Stimulated activated CD4-positive, alpha-beta T cell treated with anti-CD3 and anti-CD28 coated beads, Interleukin-4, amount 100 ng/mL, for 48 hours (primary cell): ENCODE results near the gene CARD9.
"Not testable (repeated sequence)": the region's sequence is repeated elsewhere in the genome, so short reads cannot be mapped to it uniquely, and the experiment has no call there.

Source experiments
- DNase-seq, 2 donors: peaks; one replicate each; pipeline ENCODE4 v3.0.0-alpha.2; 2020; ENCODE audit warnings: low read depth in 2 of 2

CARD9 gene, protein sequence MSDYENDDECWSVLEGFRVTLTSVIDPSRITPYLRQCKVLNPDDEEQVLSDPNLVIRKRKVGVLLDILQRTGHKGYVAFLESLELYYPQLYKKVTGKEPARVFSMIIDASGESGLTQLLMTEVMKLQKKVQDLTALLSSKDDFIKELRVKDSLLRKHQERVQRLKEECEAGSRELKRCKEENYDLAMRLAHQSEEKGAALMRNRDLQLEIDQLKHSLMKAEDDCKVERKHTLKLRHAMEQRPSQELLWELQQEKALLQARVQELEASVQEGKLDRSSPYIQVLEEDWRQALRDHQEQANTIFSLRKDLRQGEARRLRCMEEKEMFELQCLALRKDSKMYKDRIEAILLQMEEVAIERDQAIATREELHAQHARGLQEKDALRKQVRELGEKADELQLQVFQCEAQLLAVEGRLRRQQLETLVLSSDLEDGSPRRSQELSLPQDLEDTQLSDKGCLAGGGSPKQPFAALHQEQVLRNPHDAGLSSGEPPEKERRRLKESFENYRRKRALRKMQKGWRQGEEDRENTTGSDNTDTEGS

DNA sequence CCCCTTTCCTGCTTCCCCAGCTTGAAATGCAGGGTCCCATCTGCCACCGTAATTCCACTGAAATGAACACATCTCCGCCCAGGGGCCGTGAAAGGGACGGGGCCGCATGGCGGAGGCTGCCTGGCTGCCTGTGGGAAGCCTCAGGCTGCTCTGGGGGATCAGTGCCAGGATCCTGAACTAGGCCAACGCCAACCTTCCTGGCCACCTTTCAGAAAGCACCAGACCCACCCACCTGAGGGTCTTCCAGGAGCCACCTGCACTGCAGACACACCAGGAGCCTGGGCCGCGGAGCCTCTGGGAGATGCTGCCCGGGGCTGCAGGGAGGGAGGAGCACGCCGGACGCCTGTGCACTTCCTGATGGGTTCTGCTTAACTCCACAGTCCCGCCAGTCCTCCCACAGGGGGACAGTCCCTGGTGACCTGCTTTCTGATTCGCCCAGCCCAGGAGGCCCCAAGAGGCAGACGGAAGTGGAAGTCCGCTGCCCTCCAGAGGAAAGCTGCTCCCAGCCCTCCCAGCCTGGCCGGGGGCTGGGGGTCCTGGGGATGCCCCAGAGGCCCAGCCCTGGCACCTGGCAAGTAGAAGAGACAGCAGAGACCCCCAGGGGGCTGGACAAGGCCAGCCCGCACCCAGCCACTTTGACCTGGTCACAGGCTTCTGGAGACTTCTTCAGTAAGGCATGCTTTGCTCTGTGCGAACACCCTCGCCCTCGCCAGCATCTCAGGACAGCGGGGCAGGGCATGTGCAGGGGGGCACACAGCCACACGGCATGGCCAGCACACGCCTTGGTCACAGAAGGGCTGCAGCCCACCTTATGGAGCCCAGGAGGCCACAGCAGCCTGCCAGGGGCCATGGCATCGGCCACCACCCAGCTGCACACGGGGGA is at the start of gene CARD9:
TSS of gene CARD9 (minus strand) at position 370 of the 883 bp plus-strand sequence. CDS start 1,591 bp downstream, outside the sequence.
- no peak for DNase-seq

DNA sequence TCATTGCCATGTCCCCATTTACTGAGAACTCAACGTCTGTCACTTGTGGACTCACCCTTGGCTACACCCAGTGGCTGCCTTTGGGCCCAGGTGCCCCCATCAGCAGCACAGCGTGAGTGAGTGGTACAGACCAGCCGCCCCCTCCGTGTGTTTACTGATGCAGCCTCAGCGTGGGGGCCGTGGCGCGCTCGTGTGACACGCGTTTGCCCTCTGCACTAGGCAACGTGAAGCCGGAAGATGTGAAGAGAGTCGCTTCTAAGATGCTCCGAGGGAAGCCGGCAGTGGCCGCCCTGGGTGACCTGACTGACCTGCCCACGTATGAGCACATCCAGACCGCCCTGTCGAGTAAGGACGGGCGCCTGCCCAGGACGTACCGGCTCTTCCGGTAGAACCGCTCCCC is 49.4 kb upstream of the CARD9 start:
- DNase-seq = no peak

DNA sequence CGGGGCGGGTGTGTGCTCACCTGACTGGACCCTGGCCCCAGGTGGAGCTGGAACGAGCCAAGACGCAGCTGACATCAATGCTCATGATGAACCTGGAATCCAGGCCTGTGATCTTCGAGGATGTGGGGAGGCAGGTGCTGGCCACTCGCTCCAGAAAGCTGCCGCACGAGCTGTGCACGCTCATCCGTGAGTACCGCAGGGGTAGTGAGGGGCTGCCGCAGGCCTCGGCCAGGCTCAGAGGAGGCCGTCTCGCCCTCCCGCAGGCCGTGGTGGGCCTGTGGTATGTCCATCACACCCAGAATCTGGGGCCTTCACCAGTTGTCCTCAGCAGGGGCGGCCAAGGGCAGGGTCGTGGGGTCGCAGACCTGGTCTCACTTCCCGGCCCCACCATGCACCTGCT is 48.3 kb upstream of the CARD9 start:
- no peak for DNase-seq

DNA sequence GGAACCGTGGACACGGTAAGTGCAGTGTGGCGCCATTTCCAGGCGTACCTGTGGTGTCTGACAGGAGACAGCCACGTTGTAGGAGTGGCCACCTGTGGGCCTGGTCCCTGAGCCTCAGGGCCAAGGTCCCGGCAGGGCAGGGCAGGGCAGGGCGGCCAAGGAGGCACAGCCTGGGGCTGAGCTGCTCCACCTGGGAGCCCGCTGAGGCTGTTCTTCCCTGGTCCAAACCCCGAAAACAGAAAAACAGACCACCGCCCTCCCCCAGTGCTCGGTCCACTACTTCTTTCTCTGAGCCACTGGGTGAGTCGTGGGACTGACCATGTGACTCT is 45.6 kb upstream of the CARD9 start:
- no peak for DNase-seq

DNA sequence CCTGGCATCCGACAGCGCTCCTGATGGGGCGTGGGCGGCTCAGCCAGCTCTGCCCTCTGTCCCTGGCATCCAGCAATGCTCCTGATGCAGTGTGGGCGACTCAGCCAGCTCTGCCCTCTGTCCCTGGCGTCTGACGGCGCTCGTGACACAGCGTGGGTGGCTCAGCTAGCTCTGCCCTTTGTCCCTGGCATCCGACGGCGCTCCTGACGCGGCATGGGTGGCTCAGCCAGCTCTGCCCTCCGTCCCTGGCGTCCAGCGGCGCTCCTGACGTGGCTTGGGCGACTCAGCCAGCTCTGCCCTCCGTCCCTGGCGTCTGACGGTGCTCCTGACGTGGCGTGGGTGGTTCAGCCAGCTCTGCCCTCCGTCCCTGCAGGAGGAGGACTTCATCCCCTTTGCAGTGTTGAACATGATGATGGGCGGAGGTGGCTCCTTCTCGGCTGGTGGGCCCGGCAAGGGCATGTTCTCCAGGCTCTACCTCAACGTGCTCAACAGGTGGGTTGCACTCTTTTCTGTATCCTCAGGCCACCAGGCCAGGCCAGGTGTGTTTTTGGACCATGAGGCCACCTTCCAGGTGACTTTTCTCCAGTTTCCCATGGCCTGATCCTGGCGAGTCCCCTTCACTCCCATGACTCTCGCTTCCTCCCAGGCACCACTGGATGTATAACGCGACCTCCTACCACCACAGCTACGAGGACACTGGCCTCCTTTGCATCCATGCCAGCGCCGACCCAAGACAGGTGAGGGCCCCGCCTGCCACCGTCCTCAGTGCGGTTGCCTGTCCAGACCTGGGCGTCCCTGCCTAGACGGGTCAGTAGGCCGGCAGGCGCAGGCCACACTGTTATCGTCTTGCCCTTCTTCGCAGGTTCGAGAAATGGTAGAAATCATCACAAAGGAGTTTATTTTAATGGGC is 45.0 kb upstream of the CARD9 start:
- no peak for DNase-seq

DNA sequence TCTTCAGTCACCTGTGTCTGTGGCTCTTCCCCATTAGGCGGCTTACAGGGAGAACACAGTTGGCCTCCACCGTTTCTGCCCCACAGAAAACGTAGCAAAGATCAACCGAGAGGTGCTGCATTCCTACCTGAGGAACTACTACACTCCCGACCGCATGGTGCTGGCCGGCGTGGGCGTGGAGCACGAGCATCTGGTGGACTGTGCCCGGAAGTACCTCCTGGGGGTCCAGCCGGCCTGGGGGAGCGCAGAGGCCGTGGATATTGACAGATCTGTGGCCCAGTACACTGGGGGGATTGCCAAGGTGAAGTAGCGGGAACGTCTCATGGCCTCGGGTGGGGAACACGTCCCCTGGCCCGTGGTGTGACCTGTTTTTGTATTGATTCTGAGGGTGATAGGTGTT is 43.4 kb upstream of the CARD9 start:
- DNase-seq = no peak

DNA sequence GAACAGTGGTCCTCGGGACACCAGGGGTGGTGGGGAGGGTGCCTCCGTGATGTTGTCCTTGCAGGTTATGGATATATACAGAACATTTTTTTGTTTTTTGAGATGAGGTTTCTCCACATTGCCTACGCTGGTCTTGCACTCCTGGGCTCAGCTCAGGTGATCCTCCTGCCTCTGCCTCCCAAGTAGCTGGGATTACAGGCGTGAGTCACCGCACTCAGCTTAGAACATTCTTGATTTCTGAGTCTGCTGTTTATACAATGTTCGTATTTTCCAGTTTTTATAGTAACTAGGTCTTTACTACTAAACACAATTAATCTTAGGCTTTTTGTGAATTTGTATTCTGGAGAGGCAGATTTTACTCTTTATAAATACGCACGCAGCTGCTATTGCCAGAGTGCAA is 43.0 kb upstream of the CARD9 start:
- DNase-seq = no peak

DNA sequence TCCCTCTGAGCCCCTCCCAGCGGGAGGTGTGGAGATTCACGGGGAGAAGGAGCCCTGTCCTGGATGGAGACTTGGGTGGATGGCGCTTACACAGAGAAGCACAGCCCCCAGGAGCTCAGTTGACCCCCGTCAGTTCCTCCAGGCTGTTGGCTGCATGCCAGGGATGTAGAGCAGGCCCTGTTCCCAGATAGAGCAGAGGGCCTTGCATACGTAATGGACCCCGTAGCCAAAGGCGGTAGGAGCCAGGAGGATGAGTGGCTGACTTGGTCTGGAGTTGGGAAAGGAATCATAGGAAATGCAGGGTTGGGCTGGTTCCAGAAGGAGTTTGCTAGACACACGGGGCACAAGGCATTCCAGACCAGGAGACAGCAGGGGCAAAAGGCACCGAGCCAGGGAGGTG is 39.5 kb upstream of the CARD9 start:
- no peak for DNase-seq

DNA sequence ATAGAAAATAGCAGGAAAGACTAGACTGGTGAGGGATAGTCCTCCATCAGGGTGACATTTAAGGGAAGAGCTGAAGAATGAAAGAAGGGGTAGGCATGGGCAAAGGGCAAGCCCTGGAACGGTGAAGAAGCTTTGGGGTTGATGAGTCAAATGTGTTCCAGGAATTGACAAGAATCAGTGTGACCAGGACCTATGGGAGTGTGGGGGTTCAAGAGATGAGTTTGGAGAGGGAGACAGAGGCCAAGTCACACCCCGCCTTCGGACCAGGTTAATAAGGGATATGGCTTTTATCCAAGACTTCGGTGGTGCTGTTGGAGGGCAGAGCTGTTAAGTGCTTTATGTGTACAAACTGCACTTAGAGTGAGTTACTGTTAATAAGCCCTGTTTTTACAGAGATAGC is 37.9 kb upstream of the CARD9 start:
- no peak for DNase-seq

DNA sequence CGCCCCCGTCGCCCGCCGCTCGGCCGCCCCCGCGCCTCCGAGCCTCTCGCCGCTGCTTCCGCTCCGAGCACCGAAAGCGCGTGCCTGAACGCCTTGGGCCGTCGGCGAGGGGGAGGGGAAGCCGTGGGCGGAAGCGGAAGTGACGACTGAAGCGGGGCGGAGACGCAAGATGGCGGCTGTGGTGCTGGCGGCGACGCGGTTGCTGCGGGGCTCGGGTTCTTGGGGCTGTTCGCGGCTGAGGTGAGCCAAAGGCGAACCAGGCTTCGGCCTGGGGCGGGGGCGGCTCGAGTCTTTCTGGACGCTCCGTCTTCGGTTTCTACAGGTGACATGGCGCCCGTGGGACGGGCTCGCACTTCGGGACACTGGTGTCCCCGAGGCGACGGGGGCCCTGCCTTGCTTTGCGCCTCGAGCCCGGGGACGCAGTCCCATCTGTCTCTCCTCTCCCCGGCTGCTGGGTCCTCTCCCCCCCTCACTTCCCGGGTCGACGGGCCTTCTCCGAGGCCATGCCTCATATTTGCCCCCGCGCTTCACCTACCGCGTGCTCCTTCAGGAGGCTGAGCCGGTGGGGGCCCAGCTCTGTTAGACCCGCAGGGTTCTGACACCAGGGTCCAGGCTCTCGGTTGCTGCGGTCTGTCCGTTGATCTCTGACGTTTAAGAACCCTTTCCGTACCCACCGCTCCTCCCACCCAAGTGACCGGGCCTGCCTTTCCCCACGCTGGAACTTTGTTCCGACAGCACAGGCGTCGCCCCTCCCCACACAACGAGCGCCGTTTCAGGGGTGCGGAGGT is 37.2 kb upstream of the CARD9 start, which contains the start of the genes ENTR1 and PMPCA:
TSS of gene ENTR1 (minus strand) at position 115 of the 788 bp plus-strand sequence. CDS start 217 bp downstream, outside the sequence.
TSS of gene PMPCA (plus strand) at position 159 of the 788 bp plus-strand sequence. CDS start at position 170, 11 bp downstream.
- DNase-seq = peak; percentile 97 to 98

DNA sequence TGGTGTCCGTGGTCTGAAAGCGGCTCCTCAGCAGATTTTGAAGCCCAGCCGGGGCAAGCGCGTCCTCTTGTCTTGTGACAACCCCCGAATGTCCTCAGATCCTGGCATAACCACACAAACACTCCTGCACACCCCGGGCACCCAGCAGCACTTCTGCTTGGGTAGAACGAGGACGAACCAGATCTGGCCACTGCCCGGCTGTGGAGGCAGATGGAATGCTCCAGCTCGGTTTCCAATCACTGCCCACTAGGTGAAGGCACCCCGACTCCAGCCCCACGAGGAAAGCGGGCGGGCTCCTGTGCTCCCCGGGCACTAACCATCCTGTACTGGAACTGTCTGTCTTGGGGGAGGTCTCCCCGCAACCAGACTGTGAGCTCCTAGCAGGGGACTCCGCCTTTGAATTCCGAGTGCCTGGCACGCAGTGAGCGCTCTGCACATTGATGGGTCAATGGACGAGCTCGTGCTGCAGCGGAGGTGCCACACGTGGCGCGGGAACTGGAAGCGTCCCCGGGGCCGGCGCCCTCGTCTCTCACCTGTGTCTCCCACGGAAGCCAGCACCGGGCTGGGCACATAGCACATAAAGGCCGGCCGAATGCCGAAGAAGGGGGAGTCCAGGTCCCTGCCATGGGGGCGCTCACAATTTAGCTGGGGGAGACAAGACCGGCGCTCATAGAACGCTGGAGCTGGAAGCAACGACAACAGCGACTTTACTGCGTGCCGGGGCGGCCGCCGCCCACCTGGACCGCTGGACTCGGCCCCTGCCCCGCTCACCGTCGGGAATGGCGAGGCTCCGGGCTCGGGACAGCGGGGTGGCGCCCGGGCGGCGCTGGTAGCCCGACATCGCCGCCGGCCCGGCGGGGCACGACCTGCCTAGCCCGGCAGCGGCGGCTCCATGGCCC is 36.3 kb upstream of the CARD9 start:
- DNase-seq = no peak

DNA sequence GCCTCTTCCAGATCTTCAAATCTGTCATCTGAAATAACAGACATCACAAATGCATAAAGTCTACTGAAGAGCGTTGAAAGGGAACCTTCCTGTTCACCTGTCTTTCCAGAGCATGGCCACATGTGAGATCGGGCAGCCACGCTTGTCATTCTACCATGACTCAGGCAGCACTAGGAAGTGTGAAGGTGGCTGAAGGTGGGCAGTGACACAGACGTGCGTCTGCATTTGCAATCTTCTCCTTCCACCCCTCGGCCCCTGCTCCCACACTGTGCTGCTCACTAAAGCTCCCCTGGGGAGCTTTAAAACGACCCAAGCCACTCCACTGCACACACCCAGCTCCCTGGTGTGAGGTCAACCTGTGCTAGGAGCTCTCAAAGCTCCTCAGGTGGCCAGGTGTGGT is 34.4 kb upstream of the CARD9 start:
- DNase-seq = no peak

DNA sequence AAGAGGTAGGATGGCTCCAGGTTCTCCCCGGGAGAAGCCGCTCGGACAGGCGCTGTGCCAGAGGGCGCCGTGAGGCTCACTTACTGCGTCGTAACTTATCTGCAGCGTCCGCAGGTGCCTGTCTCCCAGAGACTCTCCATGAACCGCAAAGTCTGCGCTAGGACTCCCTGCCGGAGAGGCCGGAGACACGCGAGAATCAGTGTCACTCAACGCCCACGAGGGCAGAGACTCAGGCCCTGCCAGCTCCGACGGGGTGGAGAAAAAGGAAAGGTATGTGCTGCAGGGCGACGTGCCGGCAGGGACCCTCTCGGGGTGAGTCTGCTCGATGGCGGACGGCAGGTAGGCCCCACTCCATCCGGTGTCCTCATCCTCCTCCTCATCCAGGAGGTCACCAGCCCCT is 33.6 kb upstream of the CARD9 start:
- DNase-seq = not testable (repeated sequence)

DNA sequence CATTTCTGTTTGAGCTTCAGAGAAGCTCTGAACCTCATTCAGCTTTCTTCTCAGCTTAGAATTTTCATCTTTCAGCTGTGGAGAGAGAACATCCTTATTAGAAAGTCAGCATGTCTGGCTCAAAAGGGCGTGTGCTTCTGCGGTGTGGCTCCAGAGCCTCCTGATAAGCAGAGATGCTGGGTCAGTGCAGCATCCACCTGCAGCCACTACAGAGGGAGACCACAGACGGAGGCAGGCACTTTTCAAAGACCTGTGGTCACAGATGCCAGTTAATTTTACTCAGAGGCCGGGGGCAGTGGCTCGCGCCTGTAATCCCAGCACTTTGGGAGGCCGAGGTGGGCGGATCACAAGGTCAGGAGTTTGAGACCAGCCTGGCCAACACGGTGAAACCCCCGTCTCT is 32.4 kb upstream of the CARD9 start:
- DNase-seq = not testable (repeated sequence)

DNA sequence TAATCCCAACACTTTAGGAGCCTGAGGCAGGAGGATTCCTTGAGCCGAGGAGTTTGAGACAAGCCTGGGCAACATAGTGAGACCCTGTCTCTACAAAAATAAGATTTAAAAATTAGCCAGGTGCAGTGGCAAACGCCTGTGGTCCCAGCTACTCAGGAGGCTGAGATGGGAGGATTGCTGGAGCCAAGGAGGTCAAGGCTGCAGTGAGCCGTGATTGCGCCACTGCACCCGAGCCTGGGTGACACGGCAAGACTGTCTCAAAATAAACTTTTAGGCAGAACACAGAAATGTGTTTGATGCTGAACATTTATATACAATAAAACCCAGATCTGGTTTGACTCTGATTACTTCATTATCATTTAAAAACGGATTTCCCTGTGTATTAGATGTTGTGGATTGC is 32.0 kb upstream of the CARD9 start:
- no peak for DNase-seq

DNA sequence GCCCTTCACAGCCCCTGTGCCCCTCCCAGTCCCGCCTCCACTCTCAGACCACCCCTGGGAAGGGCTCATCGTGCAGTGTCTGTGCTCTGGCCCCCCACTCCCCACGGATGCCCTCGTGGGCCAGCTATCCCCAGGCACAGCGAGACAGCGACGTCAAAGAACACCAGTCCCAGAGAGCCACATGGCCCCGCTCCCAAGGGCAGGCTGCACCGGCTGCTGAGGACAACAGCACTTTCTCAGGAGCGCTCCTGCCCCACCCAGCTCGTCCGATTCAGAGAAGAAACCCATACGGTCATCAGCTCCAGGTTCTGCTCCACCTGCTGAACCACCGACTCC is 31.3 kb upstream of the CARD9 start:
- DNase-seq = no peak

DNA sequence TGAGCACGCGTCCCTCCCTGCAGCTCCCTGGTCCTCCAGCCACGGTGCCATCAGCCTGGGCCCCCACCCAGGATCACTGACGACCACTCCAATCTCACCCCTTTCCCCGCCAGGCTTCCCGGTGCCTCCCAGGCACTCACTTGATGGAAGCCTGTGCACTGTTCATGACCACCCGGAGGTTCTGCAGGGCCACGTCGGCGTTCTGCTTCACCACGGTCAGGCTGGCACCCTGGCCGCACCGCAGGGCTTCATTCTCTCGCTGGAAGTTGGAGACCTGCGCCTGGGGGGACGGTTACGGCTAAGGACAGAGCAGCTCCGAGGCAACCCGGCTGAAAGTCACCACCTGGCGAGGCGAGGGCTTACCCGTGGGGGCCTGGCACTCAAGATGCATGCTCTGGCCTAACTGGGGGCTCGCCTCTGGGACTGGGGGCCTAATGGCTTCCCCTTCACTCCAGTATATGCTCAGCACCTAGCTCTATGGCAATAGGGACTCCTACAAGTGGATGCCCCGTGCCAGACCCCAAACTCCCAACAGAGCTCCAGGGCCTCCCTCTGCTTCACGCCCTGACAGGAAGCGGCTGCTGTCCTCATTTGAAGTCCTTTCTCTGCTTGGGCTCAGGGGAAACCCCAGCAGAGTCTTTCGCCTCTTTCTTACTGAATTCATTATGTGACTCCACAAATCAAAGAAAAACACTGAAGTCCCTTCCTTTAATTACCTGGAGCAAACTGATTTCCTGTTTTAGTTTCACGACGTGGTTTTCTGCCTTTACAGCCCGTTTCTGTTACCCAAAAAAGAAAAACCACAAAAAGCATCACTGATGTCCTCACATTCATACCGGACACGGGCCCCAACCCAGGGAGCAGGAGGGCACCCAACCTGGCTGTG is 30.7 kb upstream of the CARD9 start:
- peak in 1 of 2 donors; percentile 44 for DNase-seq

DNA sequence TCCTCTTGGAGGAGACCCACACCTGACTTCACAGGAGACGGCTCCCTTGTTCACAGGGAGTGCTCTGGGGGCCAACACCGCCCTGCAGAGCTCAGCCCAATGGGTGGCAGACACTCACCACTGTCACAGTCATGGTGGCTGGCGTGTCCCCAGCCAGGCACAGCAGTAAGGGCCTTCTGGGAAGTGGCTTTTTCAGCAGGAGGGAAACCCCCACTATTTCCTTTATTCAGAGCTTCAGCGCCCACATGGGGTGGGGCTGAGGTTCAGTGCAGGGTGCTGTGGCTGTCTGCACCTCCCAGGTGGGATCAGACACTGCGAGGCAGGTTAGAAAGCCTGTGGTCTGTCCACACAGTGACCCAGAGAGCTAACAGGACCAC is 30.1 kb upstream of the CARD9 start:
- peak in 1 of 2 donors; percentile 68 for DNase-seq

DNA sequence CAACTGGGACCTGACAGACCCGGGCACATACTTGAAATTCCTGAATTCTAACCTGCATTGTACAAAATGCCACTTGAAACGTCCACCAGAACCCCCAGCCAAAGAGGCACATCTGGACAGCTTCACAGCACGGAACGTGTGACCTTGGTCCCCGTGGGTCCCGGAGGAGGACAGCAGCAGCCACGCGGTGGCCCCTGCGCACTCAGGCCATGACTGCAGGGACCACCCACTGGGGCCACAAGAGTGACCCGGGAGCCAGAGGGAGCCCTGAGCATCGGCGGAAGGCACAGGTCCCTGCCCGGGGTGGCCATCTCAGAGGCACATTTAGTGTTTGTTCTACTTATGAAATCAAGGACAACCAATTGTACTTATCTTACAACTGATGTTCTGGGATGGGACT is 28.6 kb upstream of the CARD9 start:
- no peak for DNase-seq
